ENCODE data around the gene PACSIN1.

Gene PACSIN1

GRCh38 chr6:34526992-34527728, 61.3 kb downstream of the PACSIN1 start:
- peak; percentile 98 for DNase-seq
- no peak overlapping the region for H3K27ac Mint-ChIP-seq
- H3K4me1 Mint-ChIP-seq, result peaks cover 51% of the 10 kb centered on the region
- peaks cover 40% of the 10 kb centered on the region for H3K27me3 Mint-ChIP-seq (ENCODE audit: low read depth, poor library complexity)
- no peaks in the 10 kb centered on the region for H3K9me3 Mint-ChIP-seq
- TF ChIP-seq, protein P1, sequence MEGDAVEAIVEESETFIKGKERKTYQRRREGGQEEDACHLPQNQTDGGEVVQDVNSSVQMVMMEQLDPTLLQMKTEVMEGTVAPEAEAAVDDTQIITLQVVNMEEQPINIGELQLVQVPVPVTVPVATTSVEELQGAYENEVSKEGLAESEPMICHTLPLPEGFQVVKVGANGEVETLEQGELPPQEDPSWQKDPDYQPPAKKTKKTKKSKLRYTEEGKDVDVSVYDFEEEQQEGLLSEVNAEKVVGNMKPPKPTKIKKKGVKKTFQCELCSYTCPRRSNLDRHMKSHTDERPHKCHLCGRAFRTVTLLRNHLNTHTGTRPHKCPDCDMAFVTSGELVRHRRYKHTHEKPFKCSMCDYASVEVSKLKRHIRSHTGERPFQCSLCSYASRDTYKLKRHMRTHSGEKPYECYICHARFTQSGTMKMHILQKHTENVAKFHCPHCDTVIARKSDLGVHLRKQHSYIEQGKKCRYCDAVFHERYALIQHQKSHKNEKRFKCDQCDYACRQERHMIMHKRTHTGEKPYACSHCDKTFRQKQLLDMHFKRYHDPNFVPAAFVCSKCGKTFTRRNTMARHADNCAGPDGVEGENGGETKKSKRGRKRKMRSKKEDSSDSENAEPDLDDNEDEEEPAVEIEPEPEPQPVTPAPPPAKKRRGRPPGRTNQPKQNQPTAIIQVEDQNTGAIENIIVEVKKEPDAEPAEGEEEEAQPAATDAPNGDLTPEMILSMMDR (IDR thresholded peaks at IDR 0.05), result peak; percentile 56
- no peaks in the 10 kb centered on the region for H3K36me3 Mint-ChIP-seq (ENCODE audit: low read depth)
- peak overlapping the region; percentile 72 for H3K4me3 Mint-ChIP-seq

DNA sequence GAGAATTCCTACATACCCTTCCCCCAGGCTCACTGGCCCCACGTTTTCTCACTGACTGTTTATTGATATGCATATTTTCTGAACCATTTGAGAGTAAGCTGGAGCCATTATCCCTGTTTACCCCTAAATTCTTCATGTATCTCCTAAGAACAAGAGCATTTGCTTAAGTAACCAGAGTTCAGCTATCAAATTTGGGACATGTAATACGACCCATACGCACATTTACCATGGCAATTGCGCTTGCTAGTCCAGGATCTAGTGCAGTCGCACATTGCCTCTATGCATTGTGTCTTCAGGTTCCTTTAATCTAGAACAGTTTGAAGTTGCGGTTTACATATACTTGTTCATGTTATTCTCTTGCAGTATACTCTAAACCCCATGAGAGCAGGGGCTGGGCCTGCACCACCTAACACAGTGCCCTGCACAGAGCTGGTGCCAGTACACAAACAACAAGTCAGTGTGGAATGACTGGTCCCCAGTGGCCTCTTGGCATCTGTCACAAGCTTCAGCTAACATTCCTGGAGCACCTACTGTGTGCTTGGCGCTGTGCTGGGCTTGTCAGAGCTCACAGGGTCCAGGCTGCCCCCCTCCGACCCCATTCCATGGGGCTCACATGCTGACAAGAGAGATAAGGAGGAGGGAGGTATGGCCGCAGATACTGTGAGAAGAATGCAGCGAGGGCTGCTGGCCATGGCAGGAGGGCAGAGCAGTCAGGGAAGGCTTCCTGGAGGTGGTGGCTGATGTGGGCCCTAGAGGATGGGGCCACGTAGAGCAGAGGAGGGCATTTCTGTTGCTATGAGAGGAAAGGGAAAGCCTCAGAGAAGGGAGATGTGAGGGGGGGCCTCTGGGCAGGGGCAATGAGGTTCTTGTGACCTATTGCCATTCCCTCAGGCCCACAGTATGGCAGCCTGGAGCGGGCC, 62.1 kb downstream of the PACSIN1 start:
- no peaks in the 10 kb centered on the region for H3K36me3 Mint-ChIP-seq (ENCODE audit: low read depth)
- DNase-seq, result no peak
- peaks cover 56% of the 10 kb centered on the region for H3K4me1 Mint-ChIP-seq
- H3K9me3 Mint-ChIP-seq, result no peaks in the 10 kb centered on the region
- H3K4me3 Mint-ChIP-seq, result peak overlapping the region; percentile 72
- H3K27me3 Mint-ChIP-seq (ENCODE audit: low read depth, poor library complexity), result peaks cover 35% of the 10 kb centered on the region
- TF ChIP-seq, protein P1 (IDR thresholded peaks at IDR 0.05), result no peak
- no peak overlapping the region for H3K27ac Mint-ChIP-seq

GRCh38 chr6:34528996-34529664, 63.3 kb downstream of the PACSIN1 start:
- no peaks in the 10 kb centered on the region for H3K36me3 Mint-ChIP-seq (ENCODE audit: low read depth)
- H3K4me1 Mint-ChIP-seq, result peaks cover 64% of the 10 kb centered on the region
- no peaks in the 10 kb centered on the region for H3K9me3 Mint-ChIP-seq
- no peak overlapping the region for H3K4me3 Mint-ChIP-seq
- peaks cover 33% of the 10 kb centered on the region for H3K27me3 Mint-ChIP-seq (ENCODE audit: low read depth, poor library complexity)
- TF ChIP-seq, protein P1 (IDR thresholded peaks at IDR 0.05), result no peak
- no peak for DNase-seq
- no peak overlapping the region for H3K27ac Mint-ChIP-seq

- H3K4me3 Mint-ChIP-seq, result no peak overlapping the region
- H3K36me3 Mint-ChIP-seq (ENCODE audit: low read depth), result no peaks in the 10 kb centered on the region
- H3K4me1 Mint-ChIP-seq, result peaks cover 58% of the 10 kb centered on the region
- DNase-seq, result no peak
- no peaks in the 10 kb centered on the region for H3K9me3 Mint-ChIP-seq
- H3K27me3 Mint-ChIP-seq (ENCODE audit: low read depth, poor library complexity), result peaks cover 29% of the 10 kb centered on the region
- no peak overlapping the region for H3K27ac Mint-ChIP-seq
- TF ChIP-seq, protein P1 (IDR thresholded peaks at IDR 0.05), result no peak
Measured at GRCh38 chr6:34529665-34530327, 63.9 kb downstream of the PACSIN1 start.

- Mint-ChIP-seq H3K27me3 (ENCODE audit: low read depth, poor library complexity) (peaks cover 29% of the 10 kb centered on the region), H3K4me3 (peak overlapping the region; percentile 89), H3K4me1 (peaks cover 51% of the 10 kb centered on the region), H3K36me3 (ENCODE audit: low read depth) (no peaks in the 10 kb centered on the region), H3K27ac (peak overlapping the region; percentile 42), H3K9me3 (no peaks in the 10 kb centered on the region)
- TF ChIP-seq, protein P1 (IDR thresholded peaks at IDR 0.05), result no peak
- no peak for DNase-seq
Measured at GRCh38 chr6:34530753-34531365, 65.0 kb downstream of the PACSIN1 start.

Measured in nephron progenitor cell (in vitro differentiated cells).